ENCODE data around the gene JAG2.

JAG2 gene

GRCh38 chr14:105203057-105203531, 34.5 kb upstream of the JAG2 start:
- peak; percentile 31 for DNase-seq

DNA sequence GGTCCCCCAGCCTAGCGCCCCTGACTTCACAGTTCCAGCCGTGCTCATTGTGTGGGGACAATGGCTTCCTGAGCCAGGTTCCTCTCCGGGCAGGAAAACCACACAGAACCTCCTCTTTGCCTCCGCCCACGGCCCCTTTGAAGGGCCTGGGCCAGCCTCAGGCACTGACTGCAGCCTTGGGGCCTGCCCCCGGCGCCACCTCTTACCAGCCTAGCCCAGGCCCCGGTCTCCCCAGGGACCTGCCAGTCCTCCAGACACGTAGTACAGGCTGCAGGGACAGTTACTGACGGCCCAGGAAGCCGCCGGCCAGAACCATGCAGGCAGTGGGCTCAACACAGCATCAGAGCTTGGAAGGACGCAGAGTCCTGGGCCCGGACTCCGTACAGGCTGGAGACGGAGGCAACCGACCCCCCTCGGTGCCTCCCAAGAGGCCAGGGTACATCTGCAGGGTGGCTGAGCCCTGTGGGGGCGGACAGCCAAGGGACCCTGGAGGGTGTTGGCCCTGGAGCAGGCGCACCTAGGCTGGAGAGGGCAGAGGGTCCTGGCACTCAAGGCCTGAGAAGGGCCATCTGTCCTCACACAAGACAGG, 33.4 kb upstream of the JAG2 start:
- DNase-seq: no peak

DNA sequence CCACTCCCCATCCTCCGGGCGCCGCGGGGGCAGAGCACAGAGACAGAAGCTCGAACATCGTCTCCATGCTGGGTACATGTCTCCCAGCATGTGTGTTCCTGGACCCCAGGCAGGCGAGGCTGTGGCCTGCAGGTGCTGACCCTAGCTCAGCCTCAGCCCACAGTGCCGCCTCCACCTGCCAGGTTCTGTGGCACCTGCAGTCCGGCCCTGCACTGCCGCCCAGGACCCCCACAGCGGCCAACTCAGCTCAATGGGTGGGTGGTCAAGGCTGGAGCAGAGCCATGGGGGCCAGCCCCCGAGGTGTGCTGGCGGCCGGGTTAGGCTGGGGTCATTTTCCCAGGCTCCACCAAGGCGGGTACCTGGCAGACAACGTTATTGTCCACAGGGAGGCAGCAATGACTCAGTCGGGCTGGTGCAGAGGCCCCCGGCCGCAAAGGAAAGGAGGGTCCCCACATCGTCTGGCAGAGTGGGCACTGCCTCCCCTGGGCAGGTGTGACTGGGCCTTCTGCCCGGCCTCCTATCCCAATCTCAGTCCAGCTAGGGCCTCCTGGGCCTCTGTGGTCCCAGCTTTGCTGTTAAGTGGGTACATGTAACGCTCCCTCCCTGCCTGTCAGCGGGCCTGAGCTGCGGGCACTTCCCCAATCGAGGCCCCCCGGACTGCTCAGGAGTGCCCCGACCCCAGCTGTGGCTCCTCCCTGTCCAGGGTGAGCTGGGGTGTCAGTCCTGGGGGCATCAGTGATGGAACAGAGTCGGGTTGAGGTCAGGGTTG, 32.8 kb upstream of the JAG2 start:
- no peak for DNase-seq

GRCh38 chr14:105200641-105201040, 32.1 kb upstream of the JAG2 start:
- no peak for DNase-seq

GRCh38 chr14:105200074-105200473, 31.5 kb upstream of the JAG2 start:
- no peak for DNase-seq

DNA sequence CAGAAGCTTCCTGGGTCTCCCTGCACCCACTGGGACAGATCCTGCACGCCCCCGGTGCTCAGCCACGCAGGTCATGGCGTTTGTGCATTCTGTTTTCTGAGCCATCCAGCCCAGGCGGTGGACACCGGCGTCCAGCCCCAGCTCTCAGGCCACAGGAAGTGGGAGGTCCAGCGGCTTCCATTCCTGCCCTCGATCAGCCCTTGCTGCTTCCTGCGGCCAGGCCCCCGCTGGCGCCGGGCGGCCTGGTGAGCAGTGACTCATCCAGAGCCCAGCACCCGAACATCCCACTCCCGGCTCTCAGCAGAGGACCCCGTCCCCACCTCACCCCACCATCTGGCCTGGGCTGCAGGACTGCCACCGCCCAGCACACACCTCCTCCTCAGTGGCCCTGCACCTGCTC, 30.5 kb upstream of the JAG2 start:
- peak; percentile 73 for DNase-seq

- no peak for DNase-seq
These were observed 30.0 kb upstream of the JAG2 start for GRCh38 chr14:105198588-105198987.

GRCh38 chr14:105197211-105197641, 28.6 kb upstream of the JAG2 start:
- DNase-seq: peak; percentile 55

DNA sequence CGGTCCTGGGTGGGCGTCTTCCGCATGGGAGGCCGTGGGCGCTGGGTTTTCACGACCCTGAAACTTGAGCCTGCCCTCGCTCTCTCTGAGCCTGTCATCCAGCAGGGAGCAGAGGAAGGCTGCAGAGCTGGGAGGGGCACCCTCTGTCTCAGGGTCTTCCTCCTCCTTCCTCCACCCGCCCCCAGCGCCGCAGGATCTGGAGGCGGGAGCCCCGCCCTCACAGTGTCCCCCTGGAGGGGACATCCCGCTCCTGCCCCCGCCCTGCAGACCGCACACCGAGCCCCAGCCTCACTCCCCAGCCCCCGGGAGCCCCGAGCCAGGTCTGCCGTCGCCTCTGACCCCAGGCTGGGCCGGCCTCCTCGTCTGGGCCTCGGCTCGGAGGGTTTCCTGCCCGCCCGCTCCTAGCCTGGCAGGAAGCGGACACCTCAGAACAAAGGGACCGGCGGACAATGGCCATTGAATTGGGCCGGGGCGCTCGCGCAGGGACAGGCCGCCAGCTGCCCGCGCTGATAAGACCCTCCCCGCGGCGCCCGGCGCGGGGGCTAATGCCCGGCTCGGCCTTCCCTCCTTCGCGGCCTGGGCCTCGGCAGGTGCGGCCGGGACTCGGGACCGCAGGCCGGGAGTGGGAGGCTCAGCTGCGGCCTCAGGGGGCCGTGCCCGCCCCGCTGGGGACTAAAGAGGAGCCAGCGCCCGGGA, 27.8 kb upstream of the JAG2 start:
- no peak for DNase-seq

DNA sequence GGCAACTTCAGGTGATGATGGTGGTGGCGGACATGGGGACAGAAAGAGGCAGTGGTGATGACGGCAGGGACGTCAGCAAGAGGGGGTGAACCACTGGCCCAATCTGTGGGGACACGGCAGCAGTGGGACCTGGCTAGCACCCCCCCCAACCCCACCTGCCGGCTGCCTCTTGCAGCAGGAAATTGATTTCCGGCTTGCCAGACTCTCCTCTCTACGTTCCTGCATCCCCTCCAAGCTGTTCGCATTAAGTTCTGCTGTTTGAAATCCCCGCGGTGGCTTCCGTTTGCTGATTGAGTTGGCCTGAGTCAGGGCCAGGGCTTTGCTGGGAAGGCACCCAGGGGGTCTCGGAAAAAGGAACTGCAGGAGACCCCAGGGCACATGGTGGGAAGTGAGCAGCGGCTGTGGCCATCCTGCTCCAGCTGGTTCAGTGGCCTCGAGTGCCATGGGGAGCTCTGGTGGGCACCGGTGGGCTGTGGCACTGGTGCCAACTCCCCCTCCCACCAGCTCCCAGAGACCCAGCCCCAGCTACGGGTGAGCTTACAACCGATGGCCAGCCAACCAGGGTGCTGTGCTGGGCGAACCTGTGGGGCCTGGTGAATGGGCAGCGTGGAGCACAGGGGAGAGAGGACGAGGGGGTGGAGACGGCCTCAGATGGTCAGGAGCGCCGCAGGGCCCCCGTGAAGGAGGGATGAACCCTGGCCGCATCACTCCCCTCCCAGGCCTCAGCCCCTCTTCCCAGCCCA, 27.1 kb upstream of the JAG2 start:
- no peak for DNase-seq

DNA sequence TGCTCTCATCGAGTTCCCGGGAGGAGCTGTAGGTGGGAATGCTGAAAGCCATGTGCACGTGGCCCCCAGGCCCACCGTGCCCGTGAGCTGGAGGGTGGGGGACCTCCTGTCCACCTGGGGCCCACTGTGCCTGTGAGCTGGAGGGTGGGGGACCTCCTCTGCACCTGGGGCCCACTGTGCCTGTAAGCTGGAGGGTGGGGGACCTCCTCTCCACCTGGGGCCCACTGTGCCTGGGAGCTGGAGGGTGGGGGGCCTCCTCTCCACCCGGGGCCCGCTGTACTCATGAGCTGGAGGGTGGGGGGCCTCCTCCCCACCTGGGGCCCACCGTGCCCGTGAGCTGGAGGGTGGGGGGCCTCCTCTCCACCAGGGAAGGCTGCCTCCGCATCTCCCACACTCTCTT, 26.5 kb upstream of the JAG2 start:
- no peak for DNase-seq

DNA sequence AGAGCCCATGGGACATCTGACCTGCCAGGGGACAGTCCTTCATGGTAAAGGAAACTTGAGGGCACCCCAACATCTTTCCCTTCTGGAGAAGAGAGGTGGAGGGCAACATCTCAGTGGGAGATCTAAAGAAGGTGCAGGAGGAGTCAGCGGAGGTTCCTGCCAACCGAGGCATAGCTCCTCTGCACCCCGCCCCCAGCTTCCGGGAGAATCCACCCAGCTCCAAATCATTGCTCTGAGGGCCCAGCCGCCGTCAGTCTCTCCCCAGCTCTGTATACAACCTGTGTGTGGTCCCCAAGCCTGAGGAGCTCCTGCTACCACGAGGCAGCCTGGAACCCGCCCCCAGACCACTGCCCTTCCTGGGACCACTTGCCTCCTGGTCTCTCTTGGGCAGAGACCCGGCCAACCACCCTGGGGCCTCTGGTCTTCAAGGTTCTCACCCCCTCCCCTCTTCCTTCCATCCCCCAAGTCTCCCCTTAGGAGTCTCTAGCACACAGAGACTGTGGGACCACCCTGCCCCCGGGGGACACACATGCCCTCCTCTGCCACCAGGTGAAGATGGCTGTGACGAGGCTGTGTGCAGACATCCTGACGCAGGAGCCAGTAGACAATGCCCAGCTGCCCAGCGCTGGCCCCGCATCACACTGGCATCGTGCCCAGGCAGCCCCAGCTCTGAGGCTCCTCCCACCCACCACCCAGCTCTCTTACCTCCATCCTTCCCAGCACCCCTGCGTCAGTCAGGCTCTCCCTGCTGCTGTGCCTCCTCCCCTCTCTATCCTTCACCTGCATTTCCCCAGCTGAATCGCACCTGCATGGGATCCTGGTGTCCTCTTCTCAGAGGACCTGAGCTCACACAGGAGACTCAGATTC, 25.6 kb upstream of the JAG2 start:
- no peak for DNase-seq

DNA sequence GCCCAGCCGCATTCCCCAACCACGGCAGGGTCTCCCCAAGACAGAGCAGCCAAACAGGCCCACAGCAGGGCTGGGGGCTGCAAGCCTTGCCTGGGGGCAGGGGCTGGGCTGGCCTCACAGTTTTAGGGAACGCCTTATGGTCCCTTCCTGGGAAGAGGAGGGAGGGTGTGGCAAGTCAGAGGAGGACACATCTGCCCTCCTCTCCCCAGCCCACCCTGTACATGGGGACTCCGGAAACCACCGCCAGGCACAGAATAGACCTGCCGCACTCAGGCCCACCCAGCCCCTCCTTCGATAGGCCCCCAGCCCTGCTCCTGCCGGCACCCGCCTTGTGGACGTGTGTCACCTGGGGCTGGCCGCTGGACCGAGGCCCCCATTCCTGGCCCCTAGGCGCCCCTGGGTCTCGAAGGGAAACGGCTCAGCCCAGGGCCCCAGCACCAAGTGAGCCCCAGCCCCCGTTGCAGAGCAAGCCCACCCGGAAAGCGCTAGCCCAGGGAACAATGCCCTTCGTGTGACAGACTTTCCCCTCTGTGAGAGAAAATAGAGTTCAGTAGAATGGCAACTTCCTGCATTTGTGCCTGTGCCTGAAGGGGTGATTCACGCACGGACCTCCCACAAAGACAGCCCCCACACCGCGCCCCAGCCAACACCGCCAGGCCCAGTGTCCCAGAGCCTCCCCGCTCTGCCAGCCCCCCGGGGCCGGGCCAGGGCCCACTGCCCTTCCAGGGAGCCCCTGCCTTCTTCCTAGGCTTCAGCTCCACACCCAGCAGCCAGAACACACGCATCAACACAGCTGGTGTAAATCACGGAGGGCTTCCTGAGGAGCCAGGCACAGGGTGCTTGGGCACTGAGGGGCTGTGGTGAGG, 24.5 kb upstream of the JAG2 start:
- DNase-seq: no peak

DNA sequence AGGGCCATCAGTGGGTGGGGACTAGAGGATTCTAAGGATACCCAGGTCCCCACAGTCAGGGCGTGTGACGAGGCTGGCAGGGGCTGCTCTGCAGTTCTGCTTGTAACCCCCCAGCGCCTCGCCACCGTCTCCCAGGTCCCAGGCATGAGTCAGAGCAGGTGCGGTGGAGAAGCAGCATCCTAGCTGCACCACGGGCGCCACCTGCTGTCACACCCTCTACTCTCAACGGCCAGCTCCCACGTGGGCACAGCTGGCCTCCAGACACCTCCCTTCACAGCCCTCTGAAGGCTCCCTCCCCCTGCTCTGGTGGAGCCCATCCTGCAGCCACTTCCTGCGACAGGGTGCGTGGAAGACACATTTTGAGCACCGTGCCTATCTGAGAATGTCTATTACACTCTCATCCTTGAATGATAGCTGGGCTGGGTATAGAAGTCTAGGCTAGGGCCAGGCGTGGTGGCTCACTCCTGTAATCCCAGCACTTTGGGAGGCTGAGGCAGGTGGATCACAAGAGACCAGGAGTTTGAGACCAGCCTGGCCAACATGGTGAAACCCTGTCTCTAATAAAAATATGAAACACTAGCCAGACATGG, 19.5 kb upstream of the JAG2 start:
- no peak for DNase-seq

- DNase-seq: no peak
These were observed 18.5 kb upstream of the JAG2 start for GRCh38 chr14:105187116-105187515.

DNA sequence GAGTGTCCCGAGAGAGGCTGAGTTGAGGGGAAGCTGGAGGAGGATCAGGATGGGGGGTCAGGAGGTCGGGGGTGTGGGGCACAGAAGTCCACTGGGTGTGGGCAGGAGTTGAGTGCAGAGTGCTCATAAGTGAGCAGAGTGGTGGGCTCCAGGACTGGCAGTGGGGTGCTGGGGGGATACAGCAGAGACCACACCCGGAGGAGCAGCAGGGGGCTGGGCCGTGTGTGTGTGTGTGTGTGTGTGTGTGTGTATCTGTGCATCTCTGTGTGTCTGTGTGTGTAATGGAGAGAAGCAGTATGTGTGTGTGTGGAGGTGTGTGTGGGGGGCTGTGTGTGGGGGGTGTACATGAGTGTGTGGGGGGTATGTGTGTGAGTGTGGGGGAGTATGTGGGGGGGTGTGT, 17.4 kb upstream of the JAG2 start:
- no peak for DNase-seq

DNA sequence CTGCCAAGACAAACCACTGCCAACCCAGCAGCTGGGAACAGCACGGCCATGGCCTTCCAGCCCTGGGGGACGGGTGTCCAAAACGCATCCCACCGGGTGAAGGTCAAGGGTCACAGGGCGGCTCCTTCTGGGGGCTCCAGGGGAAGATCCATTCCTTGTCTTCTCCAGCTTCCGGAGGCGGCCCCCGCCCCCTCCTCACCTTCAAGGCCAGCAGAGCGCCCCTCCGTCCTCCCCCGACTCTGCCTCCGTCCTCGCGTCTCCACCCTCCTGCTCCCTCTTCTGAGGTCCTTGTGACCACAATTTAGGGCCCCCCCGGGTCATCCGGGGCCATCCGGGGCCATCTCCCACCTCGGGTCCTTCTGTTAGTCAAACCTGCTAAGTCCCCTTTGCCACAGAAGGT, 16.4 kb upstream of the JAG2 start:
- DNase-seq: no peak

GRCh38 chr14:105184461-105184860, 15.9 kb upstream of the JAG2 start:
- no peak for DNase-seq

- DNase-seq: no peak
These were observed 13.9 kb upstream of the JAG2 start for GRCh38 chr14:105182296-105183020.

Measured in NCI-H226 (cell line).